NCI-H524 (cell line): Measurements from ENCODE around the gene TMPRSS11D.

Experiments
- DNase-seq, 2 experiments: peaks; one replicate each; lab custom pipeline; 2025; lab: John Stamatoyannopoulos, UW

TMPRSS11D gene

GRCh38 chr4:67883902-67884301, at the start of gene TMPRSS11D:
TSS of gene TMPRSS11D (minus strand) at chr4:67884002. CDS start at chr4:67883933, 69 bp downstream.
- no peak for DNase-seq

- DNase-seq = no peak
Measured at GRCh38 chr4:67933038-67933437, 49.2 kb upstream of the TMPRSS11D start.

GRCh38 chr4:67931256-67931655, 47.5 kb upstream of the TMPRSS11D start:
- no peak for DNase-seq

GRCh38 chr4:67929426-67929825, 45.6 kb upstream of the TMPRSS11D start:
- DNase-seq = no peak

GRCh38 chr4:67928546-67928945, 44.7 kb upstream of the TMPRSS11D start:
- peak in 1 of 2 experiments; percentile 13 for DNase-seq

- DNase-seq = no peak
Measured at GRCh38 chr4:67927251-67927650, 43.4 kb upstream of the TMPRSS11D start.

- DNase-seq = no peak
Measured at GRCh38 chr4:67926485-67926884, 42.7 kb upstream of the TMPRSS11D start.

GRCh38 chr4:67922697-67923096, 38.9 kb upstream of the TMPRSS11D start:
- no peak for DNase-seq

GRCh38 chr4:67918428-67918827, 34.6 kb upstream of the TMPRSS11D start:
- DNase-seq = peak in 1 of 2 experiments; percentile 18

- no peak for DNase-seq
Measured at GRCh38 chr4:67915400-67915966, 31.7 kb upstream of the TMPRSS11D start.

- DNase-seq = no peak
Measured at GRCh38 chr4:67912080-67912479, 28.3 kb upstream of the TMPRSS11D start.

- no peak for DNase-seq
Measured at GRCh38 chr4:67911638-67912037, 27.8 kb upstream of the TMPRSS11D start.

GRCh38 chr4:67911141-67911540, 27.3 kb upstream of the TMPRSS11D start:
- DNase-seq = no peak

GRCh38 chr4:67910585-67910905, 26.7 kb upstream of the TMPRSS11D start:
- no peak for DNase-seq

GRCh38 chr4:67909905-67910584, 26.2 kb upstream of the TMPRSS11D start:
- DNase-seq = peak in 1 of 2 experiments; percentile 10

GRCh38 chr4:67907650-67908049, 23.8 kb upstream of the TMPRSS11D start:
- DNase-seq = no peak

GRCh38 chr4:67899096-67899495, 15.3 kb upstream of the TMPRSS11D start:
- DNase-seq = no peak

- DNase-seq = no peak
Measured at GRCh38 chr4:67897686-67898085, 13.9 kb upstream of the TMPRSS11D start.

- no peak for DNase-seq
Measured at GRCh38 chr4:67896421-67897065, 12.7 kb upstream of the TMPRSS11D start.

GRCh38 chr4:67894659-67895058, 10.9 kb upstream of the TMPRSS11D start:
- no peak for DNase-seq

- DNase-seq = peak in 1 of 2 experiments; percentile 19
Measured at GRCh38 chr4:67892905-67893304, 9.1 kb upstream of the TMPRSS11D start.

- no peak for DNase-seq
Measured at GRCh38 chr4:67892253-67892652, 8.5 kb upstream of the TMPRSS11D start.

GRCh38 chr4:67891645-67892044, 7.8 kb upstream of the TMPRSS11D start:
- no peak for DNase-seq
